ENCODE measurements around the gene IL3. TPM values are rescaled to one million over a fixed set of nuclear protein-coding genes. Genes with fewer than 3 reads are reported as not detected.

IL3 gene
- total RNA-seq, 4 donors from 2014 or later = not detected

GRCh38 chr5:132072528-132072927 lies 12.1 kb downstream of the IL3 start:
- no peaks in the 10 kb centered on the region for H3K36me3 ChIP-seq
- in situ Hi-C loops (cut with MboI; ENCODE audit: low sequenced_read_pairs in 4 of 4) = no loop called here
- H3K9me3 ChIP-seq = no peaks in the 10 kb centered on the region
- no peaks in the 10 kb centered on the region for H3K4me1 ChIP-seq
- no peaks in the 10 kb centered on the region for H3K27me3 ChIP-seq
- intact Hi-C loops (cut with DNase I; ENCODE audit: low total_unique reads) = no loop called here
- ATAC-seq (no peak), DNase-seq (no peak)
- no peak overlapping the region for H3K27ac ChIP-seq
- no peak overlapping the region for H3K4me3 ChIP-seq
- no peak for TF ChIP-seq CTCF (IDR thresholded peaks at IDR 0.05 in 4 of 5, conservative IDR thresholded peaks at IDR 0.05 in 1 of 5)
- no peak for TF ChIP-seq POLR2A (IDR thresholded peaks at IDR 0.05)

- ATAC-seq (no peak), DNase-seq (no peak)
- Histone ChIP-seq H3K9me3 (no peaks in the 10 kb centered on the region), H3K27me3 (no peaks in the 10 kb centered on the region), H3K36me3 (no peaks in the 10 kb centered on the region), H3K27ac (no peak within 1 kb of the TSS), H3K4me1 (no peaks in the 10 kb centered on the region), H3K4me3 (no peak within 1 kb of the TSS)
- no peak for TF ChIP-seq CTCF (IDR thresholded peaks at IDR 0.05 in 4 of 5, conservative IDR thresholded peaks at IDR 0.05 in 1 of 5)
- no peak for TF ChIP-seq POLR2A (IDR thresholded peaks at IDR 0.05)
- in situ Hi-C loops (cut with MboI; ENCODE audit: low sequenced_read_pairs in 4 of 4) (no loop called here), intact Hi-C loops (cut with DNase I; ENCODE audit: low total_unique reads) (no loop called here)
These were observed 13.0 kb downstream of the IL3 start, which contains the start of gene CSF2 for GRCh38 chr5:132073231-132074013. CSF2 (plus strand) TSS chr5:132073789; CDS start chr5:132073824, 35 bp downstream.

- Histone ChIP-seq H3K9me3 (no peaks in the 10 kb centered on the region), H3K27ac (no peak overlapping the region), H3K4me1 (no peaks in the 10 kb centered on the region), H3K27me3 (no peaks in the 10 kb centered on the region), H3K4me3 (no peak overlapping the region), H3K36me3 (no peaks in the 10 kb centered on the region)
- ATAC-seq (no peak), DNase-seq (no peak)
- TF ChIP-seq CTCF (IDR thresholded peaks at IDR 0.05 in 4 of 5, conservative IDR thresholded peaks at IDR 0.05 in 1 of 5) = no peak
- no peak for TF ChIP-seq POLR2A (IDR thresholded peaks at IDR 0.05)
- in situ Hi-C loops (cut with MboI; ENCODE audit: low sequenced_read_pairs in 4 of 4) = no loop called here
- intact Hi-C loops (cut with DNase I; ENCODE audit: low total_unique reads) = no loop called here
These were observed 13.8 kb downstream of the IL3 start for GRCh38 chr5:132074091-132074771.

- no peak for ATAC-seq
- intact Hi-C loops (cut with DNase I; ENCODE audit: low total_unique reads) = no loop called here
- H3K4me1 ChIP-seq = no peaks in the 10 kb centered on the region
- no peaks in the 10 kb centered on the region for H3K36me3 ChIP-seq
- in situ Hi-C loops (cut with MboI; ENCODE audit: low sequenced_read_pairs in 4 of 4) = no loop called here
- TF ChIP-seq CTCF (IDR thresholded peaks at IDR 0.05 in 4 of 5, conservative IDR thresholded peaks at IDR 0.05 in 1 of 5) = no peak
- TF ChIP-seq POLR2A (IDR thresholded peaks at IDR 0.05) = no peak
- no peak overlapping the region for H3K4me3 ChIP-seq
- H3K27ac ChIP-seq = no peak overlapping the region
- no peaks in the 10 kb centered on the region for H3K9me3 ChIP-seq
- no peak for DNase-seq
- H3K27me3 ChIP-seq = no peaks in the 10 kb centered on the region
These were observed 14.6 kb downstream of the IL3 start for GRCh38 chr5:132074772-132075718.

Data from gastrocnemius medialis (tissue), 4 donors.